LNCAP (cell line): ENCODE measurements around the gene XXYLT1.

Source experiments
- CTCF ChIP-seq: fragments of 450-650 bp; IDR thresholded peaks from 2 replicates; pipeline ENCODE4 v1.5.1; 2017; ENCODE audit warnings: mild to moderate bottlenecking

Gene XXYLT1

GRCh38 chr3:195038161-195038560 is 232.8 kb downstream of the XXYLT1 start:
- no peak for TF ChIP-seq CTCF

- TF ChIP-seq CTCF = no peak
Measured at GRCh38 chr3:195036974-195037373, 234.0 kb downstream of the XXYLT1 start.

- TF ChIP-seq CTCF = no peak
Measured at GRCh38 chr3:195036574-195036973, 234.4 kb downstream of the XXYLT1 start.

GRCh38 chr3:195036203-195036505 is 234.8 kb downstream of the XXYLT1 start:
- TF ChIP-seq CTCF = no peak

- TF ChIP-seq CTCF = no peak
Measured at GRCh38 chr3:195035345-195036202, 235.4 kb downstream of the XXYLT1 start.

GRCh38 chr3:195034541-195034940 is 236.4 kb downstream of the XXYLT1 start:
- TF ChIP-seq CTCF = no peak

- TF ChIP-seq CTCF = no peak
Measured at GRCh38 chr3:195034101-195034500, 236.9 kb downstream of the XXYLT1 start.

GRCh38 chr3:195033531-195034091 is 237.3 kb downstream of the XXYLT1 start:
- TF ChIP-seq CTCF = no peak
